ENCODE data around the gene CCDC85B.

GRCh38 chr11:65911682-65912568 lies 21.5 kb downstream of the CCDC85B start:
- TF ChIP-seq CTCF (IDR thresholded peaks at IDR 0.05), result peak in 1 of 3 experiments; percentile 19
- no peak for TF ChIP-seq POLR2A (IDR thresholded peaks at IDR 0.05)

Data from testis (tissue), 2 donors.